Astrocyte of the cerebellum (primary cell): Measurements from ENCODE around the gene PNPLA7.

ENCODE experiments used
- DNase-seq: peaks from one replicate; pipeline ENCODE4 v3.0.0-alpha.2; 2011; ENCODE audit warnings: low read depth
- H3K4me3 ChIP-seq: 2 replicates; pipeline ENCODE4 v1.5.1; 2011; ENCODE audit warnings: mild to moderate bottlenecking, low read depth, low read length, moderate library complexity
- CTCF ChIP-seq: IDR thresholded peaks from 2 replicates; pipeline ENCODE4 v1.5.1; 2012; ENCODE audit warnings: low read length, low read depth, moderate library complexity, mild to moderate bottlenecking; ENCODE audit errors: missing control alignments
- in situ Hi-C: cut with HindIII; loops from 2 replicates; pipeline ENCODE4 v1.10.0; 2017; ENCODE audit warnings: low sequenced_read_pairs

The PNPLA7 gene

GRCh38 chr9:137531099-137531765 is 19.0 kb downstream of the PNPLA7 start:
- no peak overlapping the region for H3K4me3 ChIP-seq
- no peak for DNase-seq
- in situ Hi-C loops, result no loop called here
- TF ChIP-seq CTCF, result no peak

DNA sequence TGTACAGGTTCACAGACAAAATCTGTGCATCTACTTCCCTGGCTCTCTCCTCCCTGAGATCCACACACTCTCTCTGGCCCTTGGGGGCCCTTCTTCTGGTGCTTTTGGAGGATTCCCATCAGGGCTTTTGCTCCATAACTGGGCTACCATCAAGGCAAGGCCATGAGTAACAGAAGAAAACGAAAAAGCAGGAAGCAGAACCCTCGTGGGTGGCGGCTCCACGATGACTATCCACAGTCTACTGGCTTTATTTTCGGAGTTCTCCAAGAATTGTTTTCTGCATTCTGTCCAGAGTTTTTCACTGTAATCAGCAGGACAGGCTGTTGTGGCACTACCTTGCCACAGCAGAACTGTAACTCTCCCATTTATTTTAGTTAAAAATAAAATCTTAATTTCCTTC is 19.9 kb downstream of the PNPLA7 start:
- DNase-seq, result no peak
- in situ Hi-C loops, result no loop called here
- H3K4me3 ChIP-seq, result no peak overlapping the region
- no peak for TF ChIP-seq CTCF

GRCh38 chr9:137524981-137525317 is 25.3 kb downstream of the PNPLA7 start:
- in situ Hi-C loops, result no loop called here
- TF ChIP-seq CTCF, result no peak

GRCh38 chr9:137524161-137524980 is 25.8 kb downstream of the PNPLA7 start:
- DNase-seq, result no peak
- in situ Hi-C loops, result no loop called here
- TF ChIP-seq CTCF, result no peak
- no peak overlapping the region for H3K4me3 ChIP-seq

More at GRCh38 chr9:137524981-137525317, 25.3 kb downstream of the PNPLA7 start:
- no peak for DNase-seq
- no peak overlapping the region for H3K4me3 ChIP-seq

- H3K4me3 ChIP-seq, result no peak overlapping the region
- TF ChIP-seq CTCF, result no peak
- in situ Hi-C loops, result no loop called here
- no peak for DNase-seq
Observed at GRCh38 chr9:137522746-137523455, 27.3 kb downstream of the PNPLA7 start.

GRCh38 chr9:137521405-137521985 is 28.7 kb downstream of the PNPLA7 start:
- no peak overlapping the region for H3K4me3 ChIP-seq
- in situ Hi-C loops, result no loop called here
- DNase-seq, result no peak
- TF ChIP-seq CTCF, result no peak
